ENCODE results near the gene CARD14. TPM values are rescaled to one million over a fixed set of nuclear protein-coding genes. Genes with fewer than 3 reads are reported as not detected.

The CARD14 gene
- total and polyA plus RNA-seq, 4 donors = 0.13 to 0.55 (median 0.35) TPM

GRCh38 chr17:80210348-80211108 lies 40.7 kb downstream of the CARD14 start:
- no peak overlapping the region for H3K27ac ChIP-seq (ENCODE audit: low read depth in 1 of 2, low read length in 2 of 2)
- H3K27me3 ChIP-seq (ENCODE audit: control insufficient read depth in 1 of 2, insufficient read depth in 2 of 2, low read length in 1 of 2) = no peaks in the 10 kb centered on the region
- no peak for DNase-seq
- WGBS, 2 donors = 95 to 96% methylated on average over 47 of the region's 47 CpGs
- intact Hi-C loops (cut with DNase I) = no loop called here
- no peaks in the 10 kb centered on the region for H3K9me3 ChIP-seq (ENCODE audit: control insufficient read depth, low read length)
- peaks cover 0 to 2% of the 10 kb centered on the region in 2 donors for H3K36me3 ChIP-seq (ENCODE audit: control insufficient read depth in 1 of 2, insufficient read depth in 2 of 2, low read length in 1 of 2)
- no peak overlapping the region for H3K4me3 ChIP-seq (ENCODE audit: low read length in 2 of 2)
- no peak for ATAC-seq (ENCODE audit: low FRiP score)
- no peaks in the 10 kb centered on the region for H3K4me1 ChIP-seq (ENCODE audit: control insufficient read depth in 1 of 2, insufficient read depth in 2 of 2, low read length in 2 of 2)

GRCh38 chr17:80212109-80212508 lies 42.3 kb downstream of the CARD14 start:
- Histone ChIP-seq H3K9me3 (ENCODE audit: control insufficient read depth, low read length) (no peaks in the 10 kb centered on the region), H3K4me1 (ENCODE audit: control insufficient read depth in 1 of 2, insufficient read depth in 2 of 2, low read length in 2 of 2) (no peaks in the 10 kb centered on the region), H3K27ac (ENCODE audit: low read depth in 1 of 2, low read length in 2 of 2) (no peak overlapping the region), H3K27me3 (ENCODE audit: control insufficient read depth in 1 of 2, insufficient read depth in 2 of 2, low read length in 1 of 2) (no peaks in the 10 kb centered on the region), H3K36me3 (ENCODE audit: control insufficient read depth in 1 of 2, insufficient read depth in 2 of 2, low read length in 1 of 2) (peaks cover 0 to 2% of the 10 kb centered on the region in 2 donors), H3K4me3 (ENCODE audit: low read length in 2 of 2) (no peak overlapping the region)
- ATAC-seq (ENCODE audit: low FRiP score) (no peak), DNase-seq (no peak)
- intact Hi-C loops (cut with DNase I) = no loop called here
- WGBS, 2 donors = 90% methylated on average over 22 of the region's 22 CpGs

GRCh38 chr17:80212511-80212910 lies 42.7 kb downstream of the CARD14 start:
- 80 to 83% methylated on average over 12 of the region's 12 CpGs for WGBS, 2 donors
- DNase-seq = no peak
- H3K36me3 ChIP-seq (ENCODE audit: control insufficient read depth in 1 of 2, insufficient read depth in 2 of 2, low read length in 1 of 2) = peaks cover 0 to 2% of the 10 kb centered on the region in 2 donors
- H3K4me1 ChIP-seq (ENCODE audit: control insufficient read depth in 1 of 2, insufficient read depth in 2 of 2, low read length in 2 of 2) = no peaks in the 10 kb centered on the region
- H3K9me3 ChIP-seq (ENCODE audit: control insufficient read depth, low read length) = no peaks in the 10 kb centered on the region
- no peak overlapping the region for H3K4me3 ChIP-seq (ENCODE audit: low read length in 2 of 2)
- ATAC-seq (ENCODE audit: low FRiP score) = no peak
- H3K27me3 ChIP-seq (ENCODE audit: control insufficient read depth in 1 of 2, insufficient read depth in 2 of 2, low read length in 1 of 2) = no peaks in the 10 kb centered on the region
- intact Hi-C loops (cut with DNase I) = no loop called here
- H3K27ac ChIP-seq (ENCODE audit: low read depth in 1 of 2, low read length in 2 of 2) = no peak overlapping the region

- intact Hi-C loops (cut with DNase I) = no loop called here
- peaks cover 0 to 2% of the 10 kb centered on the region in 2 donors for H3K36me3 ChIP-seq (ENCODE audit: control insufficient read depth in 1 of 2, insufficient read depth in 2 of 2, low read length in 1 of 2)
These were observed 43.3 kb downstream of the CARD14 start for GRCh38 chr17:80212962-80213642.

GRCh38 chr17:80213643-80213975 lies 43.8 kb downstream of the CARD14 start:
- peaks cover 0 to 2% of the 10 kb centered on the region in 2 donors for H3K36me3 ChIP-seq (ENCODE audit: control insufficient read depth in 1 of 2, insufficient read depth in 2 of 2, low read length in 1 of 2)
- H3K4me3 ChIP-seq (ENCODE audit: low read length in 2 of 2) = no peak overlapping the region
- intact Hi-C loops (cut with DNase I) = no loop called here
- no peaks in the 10 kb centered on the region for H3K4me1 ChIP-seq (ENCODE audit: control insufficient read depth in 1 of 2, insufficient read depth in 2 of 2, low read length in 2 of 2)
- no peak overlapping the region for H3K27ac ChIP-seq (ENCODE audit: low read depth in 1 of 2, low read length in 2 of 2)
- DNase-seq = no peak
- H3K27me3 ChIP-seq (ENCODE audit: control insufficient read depth in 1 of 2, insufficient read depth in 2 of 2, low read length in 1 of 2) = no peaks in the 10 kb centered on the region
- WGBS, 2 donors = 95 to 96% methylated on average over 17 of the region's 17 CpGs
- ATAC-seq (ENCODE audit: low FRiP score) = no peak
- no peaks in the 10 kb centered on the region for H3K9me3 ChIP-seq (ENCODE audit: control insufficient read depth, low read length)

More at GRCh38 chr17:80212962-80213642, 43.3 kb downstream of the CARD14 start:
- DNase-seq (peak in 1 of 2 donors; percentile 72), ATAC-seq (ENCODE audit: low FRiP score) (no peak)
- Histone ChIP-seq H3K4me1 (ENCODE audit: control insufficient read depth in 1 of 2, insufficient read depth in 2 of 2, low read length in 2 of 2) (no peaks in the 10 kb centered on the region), H3K27ac (ENCODE audit: low read depth in 1 of 2, low read length in 2 of 2) (no peak overlapping the region), H3K4me3 (ENCODE audit: low read length in 2 of 2) (no peak overlapping the region), H3K9me3 (ENCODE audit: control insufficient read depth, low read length) (no peaks in the 10 kb centered on the region), H3K27me3 (ENCODE audit: control insufficient read depth in 1 of 2, insufficient read depth in 2 of 2, low read length in 1 of 2) (no peaks in the 10 kb centered on the region)
- WGBS, 2 donors = 90 to 91% methylated on average over 19 of the region's 19 CpGs

GRCh38 chr17:80214012-80214877 lies 44.4 kb downstream of the CARD14 start:
- Histone ChIP-seq H3K27ac (ENCODE audit: low read depth in 1 of 2, low read length in 2 of 2) (no peak overlapping the region), H3K27me3 (ENCODE audit: control insufficient read depth in 1 of 2, insufficient read depth in 2 of 2, low read length in 1 of 2) (no peaks in the 10 kb centered on the region), H3K36me3 (ENCODE audit: control insufficient read depth in 1 of 2, insufficient read depth in 2 of 2, low read length in 1 of 2) (peaks cover 0 to 2% of the 10 kb centered on the region in 2 donors), H3K4me1 (ENCODE audit: control insufficient read depth in 1 of 2, insufficient read depth in 2 of 2, low read length in 2 of 2) (no peaks in the 10 kb centered on the region), H3K9me3 (ENCODE audit: control insufficient read depth, low read length) (no peaks in the 10 kb centered on the region), H3K4me3 (ENCODE audit: low read length in 2 of 2) (no peak overlapping the region)
- DNase-seq (no peak), ATAC-seq (ENCODE audit: low FRiP score) (no peak)
- WGBS, 2 donors = 91 to 93% methylated on average over 48 of the region's 48 CpGs
- intact Hi-C loops (cut with DNase I) = no loop called here

- Histone ChIP-seq H3K4me3 (ENCODE audit: low read length in 2 of 2) (no peak overlapping the region), H3K9me3 (ENCODE audit: control insufficient read depth, low read length) (no peaks in the 10 kb centered on the region), H3K4me1 (ENCODE audit: control insufficient read depth in 1 of 2, insufficient read depth in 2 of 2, low read length in 2 of 2) (no peaks in the 10 kb centered on the region), H3K27ac (ENCODE audit: low read depth in 1 of 2, low read length in 2 of 2) (no peak overlapping the region), H3K36me3 (ENCODE audit: control insufficient read depth in 1 of 2, insufficient read depth in 2 of 2, low read length in 1 of 2) (peaks cover 0 to 2% of the 10 kb centered on the region in 2 donors), H3K27me3 (ENCODE audit: control insufficient read depth in 1 of 2, insufficient read depth in 2 of 2, low read length in 1 of 2) (no peaks in the 10 kb centered on the region)
- 93% methylated on average over 17 of the region's 17 CpGs for WGBS, 2 donors
- DNase-seq (no peak), ATAC-seq (ENCODE audit: low FRiP score) (no peak)
- intact Hi-C loops (cut with DNase I) = no loop called here
These were observed 45.0 kb downstream of the CARD14 start for GRCh38 chr17:80214878-80215210.

GRCh38 chr17:80216473-80217456 lies 46.9 kb downstream of the CARD14 start:
- intact Hi-C loops (cut with DNase I) = no loop called here
- WGBS, 2 donors = 96 to 97% methylated on average over 39 to 40 of the region's 40 CpGs
- H3K27me3 ChIP-seq (ENCODE audit: control insufficient read depth in 1 of 2, insufficient read depth in 2 of 2, low read length in 1 of 2) = no peaks in the 10 kb centered on the region
- no peak for ATAC-seq (ENCODE audit: low FRiP score)
- peak in 1 of 2 donors; percentile 67 for DNase-seq
- no peak overlapping the region for H3K4me3 ChIP-seq (ENCODE audit: low read length in 2 of 2)
- H3K36me3 ChIP-seq (ENCODE audit: control insufficient read depth in 1 of 2, insufficient read depth in 2 of 2, low read length in 1 of 2) = no peaks in the 10 kb centered on the region
- no peaks in the 10 kb centered on the region for H3K4me1 ChIP-seq (ENCODE audit: control insufficient read depth in 1 of 2, insufficient read depth in 2 of 2, low read length in 2 of 2)
- no peaks in the 10 kb centered on the region for H3K9me3 ChIP-seq (ENCODE audit: control insufficient read depth, low read length)
- H3K27ac ChIP-seq (ENCODE audit: low read depth in 1 of 2, low read length in 2 of 2) = no peak overlapping the region
